ENCODE results near the gene AGBL3.

AGBL3 gene

GRCh38 chr7:135154734-135155133, 168.4 kb downstream of the AGBL3 start:
- TF ChIP-seq, protein P1, sequence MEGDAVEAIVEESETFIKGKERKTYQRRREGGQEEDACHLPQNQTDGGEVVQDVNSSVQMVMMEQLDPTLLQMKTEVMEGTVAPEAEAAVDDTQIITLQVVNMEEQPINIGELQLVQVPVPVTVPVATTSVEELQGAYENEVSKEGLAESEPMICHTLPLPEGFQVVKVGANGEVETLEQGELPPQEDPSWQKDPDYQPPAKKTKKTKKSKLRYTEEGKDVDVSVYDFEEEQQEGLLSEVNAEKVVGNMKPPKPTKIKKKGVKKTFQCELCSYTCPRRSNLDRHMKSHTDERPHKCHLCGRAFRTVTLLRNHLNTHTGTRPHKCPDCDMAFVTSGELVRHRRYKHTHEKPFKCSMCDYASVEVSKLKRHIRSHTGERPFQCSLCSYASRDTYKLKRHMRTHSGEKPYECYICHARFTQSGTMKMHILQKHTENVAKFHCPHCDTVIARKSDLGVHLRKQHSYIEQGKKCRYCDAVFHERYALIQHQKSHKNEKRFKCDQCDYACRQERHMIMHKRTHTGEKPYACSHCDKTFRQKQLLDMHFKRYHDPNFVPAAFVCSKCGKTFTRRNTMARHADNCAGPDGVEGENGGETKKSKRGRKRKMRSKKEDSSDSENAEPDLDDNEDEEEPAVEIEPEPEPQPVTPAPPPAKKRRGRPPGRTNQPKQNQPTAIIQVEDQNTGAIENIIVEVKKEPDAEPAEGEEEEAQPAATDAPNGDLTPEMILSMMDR (IDR thresholded peaks at IDR 0.05): no peak

GRCh38 chr7:135156290-135156689, 170.0 kb downstream of the AGBL3 start:
- TF ChIP-seq, protein P1 (IDR thresholded peaks at IDR 0.05): no peak

GRCh38 chr7:135158141-135158655, 171.9 kb downstream of the AGBL3 start:
- TF ChIP-seq, protein P1 (IDR thresholded peaks at IDR 0.05): no peak

DNA sequence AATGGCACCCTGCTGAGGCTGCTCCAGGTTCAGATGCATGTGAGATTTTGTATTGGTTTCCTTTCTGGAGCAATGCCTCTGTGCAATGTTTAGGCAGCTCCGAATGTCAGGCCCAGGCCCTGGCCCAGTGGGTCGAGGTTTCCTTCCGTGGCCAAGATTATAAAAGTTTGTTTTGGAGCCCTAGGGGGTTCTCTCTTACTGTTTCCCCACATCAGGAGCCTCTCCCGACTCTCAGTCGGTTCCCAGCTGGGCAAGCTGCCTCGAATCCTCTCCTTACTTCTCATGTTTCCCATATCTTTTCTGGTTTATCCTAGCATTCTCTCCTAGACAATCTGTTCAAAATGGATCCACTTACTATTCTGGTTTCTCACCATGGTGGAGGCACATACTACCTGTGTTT, 172.6 kb downstream of the AGBL3 start:
- TF ChIP-seq, protein P1 (IDR thresholded peaks at IDR 0.05): no peak

GRCh38 chr7:135159359-135160085, 173.2 kb downstream of the AGBL3 start:
- TF ChIP-seq, protein P1 (IDR thresholded peaks at IDR 0.05): no peak

DNA sequence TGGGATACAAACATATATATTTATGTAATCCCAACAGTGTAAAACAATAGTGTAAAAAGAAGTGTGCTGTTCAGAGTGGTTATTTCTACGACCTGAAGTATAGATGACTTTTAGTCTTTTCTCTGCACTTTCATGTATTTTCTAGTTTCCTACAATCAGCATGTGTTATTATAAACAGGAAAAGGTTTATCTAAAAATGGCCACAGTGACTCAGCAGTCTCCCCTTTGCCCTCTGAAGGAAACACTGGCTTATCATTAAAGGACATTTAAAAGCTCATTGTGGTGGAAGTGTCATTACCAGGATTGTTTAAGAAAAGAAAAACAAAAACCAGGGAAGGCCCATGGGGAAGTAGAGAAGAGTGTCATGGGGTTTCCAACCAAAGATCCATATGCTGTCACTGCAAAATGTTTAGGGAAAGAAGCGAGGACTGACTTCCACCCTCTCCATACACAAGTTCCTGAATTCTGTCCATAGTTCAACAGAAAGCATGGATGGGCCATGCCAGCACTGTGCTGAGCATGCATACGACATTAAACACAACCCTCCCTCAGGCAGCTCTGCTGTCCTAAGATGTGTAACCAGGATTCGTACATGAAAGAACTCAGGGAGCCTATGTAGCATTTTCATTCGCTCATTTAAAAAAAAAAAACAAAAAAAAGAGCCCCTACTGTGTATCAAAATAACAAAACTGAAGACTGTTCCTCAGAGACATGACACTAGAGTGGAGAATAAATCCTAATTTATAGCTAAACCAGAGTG, 174.0 kb downstream of the AGBL3 start:
- TF ChIP-seq, protein P1 (IDR thresholded peaks at IDR 0.05): no peak

DNA sequence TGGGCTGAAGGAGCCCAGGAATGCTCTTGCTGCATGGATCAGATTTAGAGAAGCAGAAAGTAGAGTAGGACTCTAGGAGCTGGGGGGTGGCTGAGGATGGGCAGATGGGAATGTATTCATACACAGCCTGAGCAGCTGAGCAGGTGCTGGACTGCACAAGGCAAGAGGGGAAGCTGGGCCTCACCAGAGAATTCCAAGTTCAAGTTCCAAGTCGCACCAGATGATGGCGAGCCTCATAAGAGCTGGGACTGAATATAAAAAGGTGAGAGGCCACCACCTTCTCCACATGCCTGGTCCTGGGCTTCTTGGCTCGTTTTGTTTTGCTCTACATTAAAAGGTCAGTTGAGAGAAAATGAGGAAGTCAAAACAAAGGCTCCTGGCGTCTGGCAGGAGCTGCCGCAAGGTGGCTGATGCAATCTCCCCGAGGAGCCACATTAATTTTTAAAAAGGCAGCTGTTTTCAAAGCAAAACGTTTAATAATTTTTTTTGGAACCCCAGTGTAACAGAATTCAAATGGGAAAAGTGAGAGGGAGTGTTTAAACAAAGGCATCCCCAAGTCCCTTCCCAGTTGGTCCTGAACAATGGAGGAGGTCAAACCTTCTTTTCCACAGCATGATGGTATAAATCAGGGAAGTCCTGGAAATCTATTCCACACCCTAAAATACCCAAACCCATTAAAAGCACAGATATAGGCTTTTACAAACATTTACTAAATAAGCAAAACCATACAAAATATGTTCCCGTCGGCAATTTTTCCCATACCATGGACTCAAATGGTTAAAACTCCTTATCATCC, 174.7 kb downstream of the AGBL3 start:
- TF ChIP-seq, protein P1 (IDR thresholded peaks at IDR 0.05): no peak

Data from LNCAP (cell line).